MM.1S (cell line): ENCODE data around the gene CCL13.

Experiments used
- EZH2 ChIP-seq: fragments of 300-600 bp; sonication (generic); optimal IDR thresholded peaks from 2 replicates; pipeline ENCODE3; 2017; ENCODE audit warnings: low read depth, mild to moderate bottlenecking, antibody characterized with exemption, low read length, mixed read lengths
- EZH2phosphoT487 ChIP-seq: fragments of 300-600 bp; sonication (generic); IDR thresholded peaks from 2 replicates; pipeline ENCODE4 v1.6.1; 2018; ENCODE audit warnings: antibody characterized with exemption, low read length
- TF ChIP-seq, protein P1 (sequence below): fragments of 300-600 bp; sonication (generic); IDR thresholded peaks from 2 replicates; pipeline ENCODE4 v1.5.1; 2016; ENCODE audit warnings: antibody characterized with exemption, low read length, mixed read lengths

DNA sequence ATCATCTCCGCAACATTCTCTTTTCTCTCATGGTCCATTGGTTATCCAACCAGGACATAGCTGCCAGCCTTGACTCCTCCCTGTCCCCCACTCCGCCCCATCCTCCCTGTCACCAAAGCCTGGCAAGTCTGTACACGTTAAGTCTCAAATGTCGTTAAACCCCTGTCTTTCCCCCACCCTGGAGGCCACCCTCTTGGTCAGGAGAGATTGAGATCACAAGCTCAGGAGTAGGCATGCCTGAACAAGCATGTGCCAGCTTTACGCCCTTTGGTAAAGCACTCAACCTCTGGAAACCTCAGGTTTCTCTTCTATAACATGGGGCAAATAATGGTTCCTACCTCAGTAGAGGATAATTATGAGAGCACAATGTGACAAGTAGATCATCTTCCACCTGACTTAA, 44.9 kb downstream of the CCL13 start:
- TF ChIP-seq, protein P1, sequence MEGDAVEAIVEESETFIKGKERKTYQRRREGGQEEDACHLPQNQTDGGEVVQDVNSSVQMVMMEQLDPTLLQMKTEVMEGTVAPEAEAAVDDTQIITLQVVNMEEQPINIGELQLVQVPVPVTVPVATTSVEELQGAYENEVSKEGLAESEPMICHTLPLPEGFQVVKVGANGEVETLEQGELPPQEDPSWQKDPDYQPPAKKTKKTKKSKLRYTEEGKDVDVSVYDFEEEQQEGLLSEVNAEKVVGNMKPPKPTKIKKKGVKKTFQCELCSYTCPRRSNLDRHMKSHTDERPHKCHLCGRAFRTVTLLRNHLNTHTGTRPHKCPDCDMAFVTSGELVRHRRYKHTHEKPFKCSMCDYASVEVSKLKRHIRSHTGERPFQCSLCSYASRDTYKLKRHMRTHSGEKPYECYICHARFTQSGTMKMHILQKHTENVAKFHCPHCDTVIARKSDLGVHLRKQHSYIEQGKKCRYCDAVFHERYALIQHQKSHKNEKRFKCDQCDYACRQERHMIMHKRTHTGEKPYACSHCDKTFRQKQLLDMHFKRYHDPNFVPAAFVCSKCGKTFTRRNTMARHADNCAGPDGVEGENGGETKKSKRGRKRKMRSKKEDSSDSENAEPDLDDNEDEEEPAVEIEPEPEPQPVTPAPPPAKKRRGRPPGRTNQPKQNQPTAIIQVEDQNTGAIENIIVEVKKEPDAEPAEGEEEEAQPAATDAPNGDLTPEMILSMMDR = no peak
- TF ChIP-seq EZH2 (no peak), EZH2phosphoT487 (no peak)
